ENCODE results near the gene ACTL8.

ACTL8 gene

GRCh38 chr1:17845583-17845982 is 90.5 kb downstream of the ACTL8 start:
- no peak for DNase-seq (ENCODE audit: low spot score)

- DNase-seq (ENCODE audit: low spot score), result no peak
Measured at GRCh38 chr1:17846341-17846740, 91.2 kb downstream of the ACTL8 start.

- DNase-seq (ENCODE audit: low spot score), result no peak
Measured at GRCh38 chr1:17847111-17847510, 92.0 kb downstream of the ACTL8 start.

GRCh38 chr1:17849216-17849615 is 94.1 kb downstream of the ACTL8 start:
- DNase-seq (ENCODE audit: low spot score), result no peak

GRCh38 chr1:17851056-17851455 is 95.9 kb downstream of the ACTL8 start:
- no peak for DNase-seq (ENCODE audit: low spot score)

- DNase-seq (ENCODE audit: low spot score), result no peak
Measured at GRCh38 chr1:17852383-17852782, 97.2 kb downstream of the ACTL8 start.

- DNase-seq (ENCODE audit: low spot score), result no peak
Measured at GRCh38 chr1:17853241-17853935, 98.3 kb downstream of the ACTL8 start.

GRCh38 chr1:17856496-17857108 is 101.5 kb downstream of the ACTL8 start:
- no peak for DNase-seq (ENCODE audit: low spot score)

- no peak for DNase-seq (ENCODE audit: low spot score)
Measured at GRCh38 chr1:17857109-17857499, 102.0 kb downstream of the ACTL8 start.

- DNase-seq (ENCODE audit: low spot score), result no peak
Measured at GRCh38 chr1:17857996-17858395, 102.9 kb downstream of the ACTL8 start.

- no peak for DNase-seq (ENCODE audit: low spot score)
Measured at GRCh38 chr1:17860812-17861211, 105.7 kb downstream of the ACTL8 start.

GRCh38 chr1:17861685-17862084 is 106.6 kb downstream of the ACTL8 start:
- no peak for DNase-seq (ENCODE audit: low spot score)

GRCh38 chr1:17862121-17862520 is 107.0 kb downstream of the ACTL8 start:
- DNase-seq (ENCODE audit: low spot score), result no peak

- no peak for DNase-seq (ENCODE audit: low spot score)
Measured at GRCh38 chr1:17865912-17866739, 111.0 kb downstream of the ACTL8 start.

- DNase-seq (ENCODE audit: low spot score), result no peak
Measured at GRCh38 chr1:17866740-17867029, 111.6 kb downstream of the ACTL8 start.

GRCh38 chr1:17867470-17867869 is 112.3 kb downstream of the ACTL8 start:
- no peak for DNase-seq (ENCODE audit: low spot score)

- DNase-seq (ENCODE audit: low spot score), result no peak
Measured at GRCh38 chr1:17869815-17870214, 114.7 kb downstream of the ACTL8 start.

- no peak for DNase-seq (ENCODE audit: low spot score)
Measured at GRCh38 chr1:17870679-17871078, 115.5 kb downstream of the ACTL8 start.

- no peak for DNase-seq (ENCODE audit: low spot score)
Measured at GRCh38 chr1:17873007-17873675, 118.0 kb downstream of the ACTL8 start.

GRCh38 chr1:17874231-17874630 is 119.1 kb downstream of the ACTL8 start:
- DNase-seq (ENCODE audit: low spot score), result no peak

- no peak for DNase-seq (ENCODE audit: low spot score)
Measured at GRCh38 chr1:17874710-17875109, 119.6 kb downstream of the ACTL8 start.

- DNase-seq (ENCODE audit: low spot score), result no peak
Measured at GRCh38 chr1:17875171-17875881, 120.2 kb downstream of the ACTL8 start.
